Fibroblast of villous mesenchyme (primary cell): ENCODE data around the gene CACNA1E. TPM values are rescaled to one million over a fixed set of nuclear protein-coding genes. Genes with fewer than 3 reads are reported as not detected.
"Not testable (repeated sequence)": the region's sequence is repeated elsewhere in the genome, so short reads cannot be mapped to it uniquely, and the experiment has no call there.

Experiments used
- DNase-seq: peaks from one replicate; pipeline ENCODE4 v3.0.0-alpha.2; 2010; ENCODE audit warnings: low read depth
- H3K4me3 ChIP-seq: 2 replicates; pipeline ENCODE4 v1.5.1; 2011; ENCODE audit warnings: low read depth, mild to moderate bottlenecking, low read length
- CTCF ChIP-seq: IDR thresholded peaks from 2 replicates; pipeline ENCODE4 v1.5.1; 2012; ENCODE audit warnings: low read depth, mild to moderate bottlenecking, low read length; ENCODE audit not compliant: insufficient read depth
- small RNA-seq: library from RNA; depleted of rRNA; stranded (forward); fragments of <200 nt; gene quantifications from one replicate; pipeline ENCODE3, GENCODE V24; 2012
- total RNA-seq: library from RNA; depleted of rRNA; stranded (reverse); fragments of >200 nt; gene quantifications from 2 replicates; pipeline ENCODE4 v1.2.3, GENCODE V29; 2012

CACNA1E gene
- total RNA-seq, 1 donor: not detected

- no peak overlapping the region for H3K4me3 ChIP-seq
- DNase-seq: no peak
- no peak for TF ChIP-seq CTCF
Measured at GRCh38 chr1:181821701-181822100, 338.4 kb downstream of the CACNA1E start.

- DNase-seq, H3K4me3 ChIP-seq: not testable (repeated sequence)
Measured at GRCh38 chr1:181832173-181832880, 349.0 kb downstream of the CACNA1E start.

- no peak for DNase-seq
- TF ChIP-seq CTCF: no peak
- H3K4me3 ChIP-seq: no peak overlapping the region
Measured at GRCh38 chr1:181846001-181846645, 362.8 kb downstream of the CACNA1E start.

GRCh38 chr1:181846681-181847080 is 363.4 kb downstream of the CACNA1E start:
- TF ChIP-seq CTCF: no peak
- H3K4me3 ChIP-seq: no peak overlapping the region
- no peak for DNase-seq

- no peak for DNase-seq
- H3K4me3 ChIP-seq: no peak overlapping the region
- TF ChIP-seq CTCF: no peak
Measured at GRCh38 chr1:181849071-181849470, 365.8 kb downstream of the CACNA1E start.

- DNase-seq, H3K4me3 ChIP-seq: not testable (repeated sequence)
Measured at GRCh38 chr1:181854212-181854611, 370.9 kb downstream of the CACNA1E start.

GRCh38 chr1:181855380-181855779 is 372.1 kb downstream of the CACNA1E start:
- H3K4me3 ChIP-seq: no peak overlapping the region
- no peak for TF ChIP-seq CTCF

More at GRCh38 chr1:181855380-181855779, 372.1 kb downstream of the CACNA1E start:
- no peak for DNase-seq

Small RNAs within 50 kb of the gene (small RNA-seq; reads per million reads assigned to genes)
- gene RF00017 (not detected), gene RNA5SP70 (not detected)
